Activated CD4-positive, alpha-beta T cell treated with anti-CD3 and anti-CD28 coated beads, Interleukin-2, amount 10 ng/mL, durations not matched to agents 24 days and 14 days (primary cell): ENCODE results near the gene ACOX3. TPM values are rescaled to one million over a fixed set of nuclear protein-coding genes. Genes with fewer than 3 reads are reported as not detected.
A peak's percentile ranks its signal among the peaks of the same experiment; 100 is the strongest.
"Not testable (repeated sequence)": the region's sequence is repeated elsewhere in the genome, so short reads cannot be mapped to it uniquely, and the experiment has no call there.

Source experiments
- DNase-seq: peaks from one replicate; pipeline ENCODE4 v3.0.0; 2022
- H3K27ac Mint-ChIP-seq: one replicate; pipeline ENCODE4 v1.8.0; 2022; ENCODE audit warnings: mild to moderate bottlenecking, mixed read lengths
- H3K27me3 Mint-ChIP-seq: one replicate; pipeline ENCODE4 v1.8.0; 2022; ENCODE audit warnings: mixed read lengths
- H3K36me3 Mint-ChIP-seq: one replicate; pipeline ENCODE4 v1.8.0; 2022; ENCODE audit warnings: low read depth, mild to moderate bottlenecking, mixed read lengths
- H3K4me1 Mint-ChIP-seq: one replicate; pipeline ENCODE4 v1.8.0; 2021; ENCODE audit warnings: mixed read lengths
- H3K4me3 Mint-ChIP-seq: one replicate; pipeline ENCODE4 v1.8.0; 2022; ENCODE audit warnings: mild to moderate bottlenecking, moderate library complexity, mixed read lengths
- H3K9me3 Mint-ChIP-seq: one replicate; pipeline ENCODE4 v1.8.0; 2021; ENCODE audit warnings: mixed read lengths
- intact Hi-C: fragments of 100-400 bp; cut with micrococcal nuclease; formaldehyde crosslinking; loops from one replicate; pipeline ENCODE4 v1.15.1; 2023
- total RNA-seq: library from RNA; stranded (reverse); gene quantifications from 2 replicates; pipeline ENCODE4 v1.2.3, GENCODE V29; 2022

ACOX3 gene
- total RNA-seq, 1 donor from 2014 or later = 20.5 TPM

GRCh38 chr4:8434251-8435073 is 6.1 kb downstream of the ACOX3 start:
- Mint-ChIP-seq H3K27ac (no peak overlapping the region), H3K36me3 (no peaks in the 10 kb centered on the region), H3K4me3 (peak overlapping the region; percentile 82), H3K27me3 (no peaks in the 10 kb centered on the region), H3K4me1 (peaks cover 19% of the 10 kb centered on the region), H3K9me3 (no peaks in the 10 kb centered on the region)
- intact Hi-C loops = no loop called here
- DNase-seq = no peak

- Mint-ChIP-seq H3K9me3 (no peaks in the 10 kb centered on the region), H3K36me3 (no peaks in the 10 kb centered on the region), H3K27ac (no peak overlapping the region), H3K4me3 (no peak overlapping the region), H3K4me1 (peaks cover 18% of the 10 kb centered on the region), H3K27me3 (no peaks in the 10 kb centered on the region)
- intact Hi-C loops = no loop called here
- DNase-seq = no peak
Observed at GRCh38 chr4:8433136-8433535, 7.4 kb downstream of the ACOX3 start.

GRCh38 chr4:8431553-8431952 is 9.0 kb downstream of the ACOX3 start:
- no peak for DNase-seq
- Mint-ChIP-seq H3K9me3 (no peaks in the 10 kb centered on the region), H3K27ac (no peak overlapping the region), H3K27me3 (no peaks in the 10 kb centered on the region), H3K4me1 (peaks cover 23% of the 10 kb centered on the region), H3K4me3 (no peak overlapping the region), H3K36me3 (no peaks in the 10 kb centered on the region)
- intact Hi-C loops = no loop called here

DNA sequence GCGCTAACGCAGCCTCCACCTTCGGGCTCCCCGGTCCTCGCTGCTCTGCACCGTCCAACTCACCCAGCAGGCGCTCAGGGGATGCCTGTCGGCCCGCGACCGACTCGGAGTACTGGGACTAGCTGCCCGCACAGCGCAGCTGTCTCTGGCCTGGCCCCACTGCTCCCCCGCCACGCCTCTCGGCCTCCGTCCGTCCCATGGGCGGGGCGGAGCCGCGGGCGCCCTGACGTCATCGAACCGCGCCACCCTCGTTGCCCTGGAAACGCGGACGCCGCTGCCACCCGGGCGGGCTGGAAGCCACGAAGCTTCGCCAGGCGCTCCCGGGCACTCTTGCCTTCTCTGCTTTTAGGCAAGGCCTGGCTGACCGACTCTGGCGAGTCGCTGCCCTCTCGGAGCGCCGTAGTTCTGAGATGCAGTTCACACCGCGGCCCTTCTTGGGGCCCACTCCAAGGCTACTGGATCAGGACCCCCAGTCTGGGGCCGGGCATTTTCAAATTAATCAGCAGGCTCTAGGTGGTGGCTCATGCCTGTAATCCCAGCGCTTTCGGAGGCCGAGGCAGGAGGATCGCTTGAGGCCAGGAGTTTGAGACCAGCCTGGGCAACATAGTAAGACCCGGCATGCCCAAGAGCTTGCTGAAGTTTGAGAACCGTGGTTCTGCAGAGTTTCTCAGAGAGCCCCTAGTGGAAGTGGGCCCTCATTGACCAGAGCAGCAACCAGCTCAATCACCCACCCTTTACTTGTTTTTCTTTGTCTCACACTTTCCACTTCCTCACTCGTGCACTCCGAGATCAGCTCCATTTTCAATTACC is 12.0 kb downstream of the ACOX3 start:
- Mint-ChIP-seq H3K9me3 (no peaks in the 10 kb centered on the region), H3K4me3 (peak overlapping the region; percentile 97), H3K27ac (peak overlapping the region; percentile 92), H3K27me3 (no peaks in the 10 kb centered on the region), H3K4me1 (peaks cover 18% of the 10 kb centered on the region), H3K36me3 (no peaks in the 10 kb centered on the region)
- intact Hi-C loops = loop anchor here (1.0 kb wide), 3 partner anchors 9 to 270 kb away; partner anchors contain the start of genes ABLIM2, ACOX3 and TRMT44
- DNase-seq = peak; percentile 99

- no peak for DNase-seq
- no peaks in the 10 kb centered on the region for H3K36me3 Mint-ChIP-seq
- H3K4me3 Mint-ChIP-seq = peak overlapping the region; percentile 97
- H3K9me3 Mint-ChIP-seq = no peaks in the 10 kb centered on the region
- intact Hi-C loops = loop anchor here (1.0 kb wide), 3 partner anchors 9 to 270 kb away; partner anchors contain the start of genes ABLIM2, ACOX3 and TRMT44
- no peaks in the 10 kb centered on the region for H3K27me3 Mint-ChIP-seq
- H3K4me1 Mint-ChIP-seq = peaks cover 18% of the 10 kb centered on the region
- peak overlapping the region; percentile 92 for H3K27ac Mint-ChIP-seq
Observed at GRCh38 chr4:8427761-8428287, 12.7 kb downstream of the ACOX3 start.

GRCh38 chr4:8427262-8427661 is 13.3 kb downstream of the ACOX3 start:
- H3K36me3 Mint-ChIP-seq = no peaks in the 10 kb centered on the region
- H3K27me3 Mint-ChIP-seq = no peaks in the 10 kb centered on the region
- no peak overlapping the region for H3K27ac Mint-ChIP-seq

DNA sequence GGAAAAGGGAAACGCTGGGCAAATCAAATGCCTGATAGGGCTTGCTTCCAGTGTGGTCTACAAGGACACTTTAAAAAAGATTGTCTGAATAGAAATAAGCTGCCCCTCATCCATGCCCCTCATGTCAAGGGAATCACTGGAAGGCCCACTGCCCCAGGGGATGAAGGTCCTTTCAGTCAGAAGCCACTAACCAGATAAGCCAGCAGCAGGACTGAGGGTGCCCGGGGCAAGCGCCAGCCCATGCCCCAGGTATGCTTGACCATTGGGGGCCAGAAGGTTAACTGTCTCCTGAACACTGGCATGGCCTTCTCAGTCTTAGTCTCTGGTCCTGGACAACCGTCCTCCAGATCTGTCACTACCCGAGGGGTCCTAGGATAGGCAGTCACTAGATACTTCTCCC is 17.7 kb downstream of the ACOX3 start:
- H3K36me3 Mint-ChIP-seq = peaks cover 3% of the 10 kb centered on the region
- no peak for DNase-seq
- no peaks in the 10 kb centered on the region for H3K9me3 Mint-ChIP-seq

More at GRCh38 chr4:8427262-8427661, 13.3 kb downstream of the ACOX3 start:
- H3K9me3 Mint-ChIP-seq = no peaks in the 10 kb centered on the region
- intact Hi-C loops = no loop called here
- peak overlapping the region; percentile 97 for H3K4me3 Mint-ChIP-seq
- H3K4me1 Mint-ChIP-seq = peaks cover 18% of the 10 kb centered on the region
- no peak for DNase-seq

DNA sequence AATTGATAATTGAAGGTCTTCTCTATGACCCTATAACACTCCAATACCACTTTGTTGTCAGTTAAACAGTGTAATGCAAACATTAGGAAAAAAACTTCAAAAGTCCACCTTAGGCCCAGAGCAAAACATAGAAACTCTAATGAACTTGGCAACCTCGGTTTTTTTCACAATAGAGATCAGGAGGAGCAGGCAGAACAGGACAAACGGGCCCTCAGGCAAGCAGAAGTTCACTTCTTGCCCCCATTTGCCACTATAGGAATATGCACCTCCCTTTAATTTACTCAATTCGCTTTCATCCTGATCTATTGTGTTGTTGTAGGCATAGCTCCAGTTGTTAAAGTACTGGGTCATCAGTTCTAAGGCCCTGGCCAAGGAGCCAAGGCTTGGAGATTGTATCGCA is 18.2 kb downstream of the ACOX3 start:
- Mint-ChIP-seq H3K27ac (no peak overlapping the region), H3K9me3 (no peaks in the 10 kb centered on the region), H3K27me3 (no peaks in the 10 kb centered on the region), H3K36me3 (peaks cover 3% of the 10 kb centered on the region), H3K4me3 (no peak overlapping the region), H3K4me1 (peaks cover 20% of the 10 kb centered on the region)
- intact Hi-C loops = no loop called here
- no peak for DNase-seq

More for the DNA sequence above, 17.7 kb downstream of the ACOX3 start:
- intact Hi-C loops = no loop called here
- Mint-ChIP-seq H3K4me1 (peaks cover 22% of the 10 kb centered on the region), H3K4me3 (no peak overlapping the region), H3K27me3 (no peaks in the 10 kb centered on the region), H3K27ac (no peak overlapping the region)

DNA sequence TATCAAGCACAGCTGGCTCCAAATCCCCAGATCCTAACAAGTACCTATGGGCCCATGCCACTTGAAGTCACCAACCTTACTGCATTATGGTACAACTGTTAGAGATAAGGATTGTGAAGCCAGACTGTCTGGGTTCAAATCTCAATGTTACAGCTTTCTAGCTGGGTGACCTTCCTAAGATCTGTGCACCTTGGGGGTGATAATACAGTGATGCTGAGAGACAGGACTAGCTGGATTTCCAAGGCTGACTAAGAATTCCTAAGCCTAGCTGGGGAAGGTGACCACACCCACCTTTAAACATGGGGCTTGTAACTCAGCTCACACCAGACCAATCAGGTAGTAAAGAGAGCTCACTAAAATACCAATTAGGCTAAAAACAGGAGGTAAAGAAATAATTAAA is 20.4 kb downstream of the ACOX3 start:
- DNase-seq, H3K9me3 Mint-ChIP-seq, intact Hi-C loops, H3K27me3 Mint-ChIP-seq, H3K36me3 Mint-ChIP-seq, H3K4me3 Mint-ChIP-seq: not testable (repeated sequence)
- Mint-ChIP-seq H3K4me1 (peaks cover 11% of the 10 kb centered on the region), H3K27ac (peak overlapping the region; percentile 89)

- Mint-ChIP-seq H3K27ac (peak overlapping the region; percentile 89), H3K36me3 (peaks cover 16% of the 10 kb centered on the region)
Observed at GRCh38 chr4:8419222-8420041, 21.1 kb downstream of the ACOX3 start.

GRCh38 chr4:8417071-8417614 is 23.4 kb downstream of the ACOX3 start:
- H3K9me3 Mint-ChIP-seq = no peaks in the 10 kb centered on the region
- intact Hi-C loops = no loop called here

More at GRCh38 chr4:8419222-8420041, 21.1 kb downstream of the ACOX3 start:
- peak; percentile 72 for DNase-seq
- peaks cover 16% of the 10 kb centered on the region for H3K4me1 Mint-ChIP-seq
- H3K4me3 Mint-ChIP-seq = peak overlapping the region; percentile 32
- H3K27me3 Mint-ChIP-seq = no peaks in the 10 kb centered on the region
- intact Hi-C loops = loop anchor here (1.0 kb wide), 2 partner anchors 9 to 191 kb away; no protein-coding TSS in a partner anchor
- no peaks in the 10 kb centered on the region for H3K9me3 Mint-ChIP-seq

DNA sequence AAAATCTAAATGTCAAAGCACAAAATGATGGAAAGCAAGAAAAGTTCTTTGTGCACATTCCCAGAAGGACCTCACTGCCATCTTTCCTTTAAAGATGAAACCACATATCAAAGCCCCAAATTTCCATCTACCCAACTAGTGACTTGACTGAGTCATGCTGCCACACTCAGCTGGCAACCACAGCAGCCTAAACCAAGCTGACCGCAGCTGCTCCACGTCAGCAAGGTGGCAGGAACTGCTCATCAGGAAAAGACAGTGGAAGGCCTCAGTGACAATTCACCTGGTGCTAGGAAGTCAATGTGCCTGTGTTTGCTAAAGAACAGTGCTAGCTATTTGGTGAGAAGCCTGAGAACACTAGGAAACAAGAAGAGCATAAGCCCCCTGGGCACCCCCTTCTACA is 26.1 kb downstream of the ACOX3 start:
- peak overlapping the region; percentile 5 for H3K4me3 Mint-ChIP-seq
- peaks cover 20% of the 10 kb centered on the region for H3K4me1 Mint-ChIP-seq
- peaks cover 21% of the 10 kb centered on the region for H3K36me3 Mint-ChIP-seq
- H3K27me3 Mint-ChIP-seq = no peaks in the 10 kb centered on the region
- no peaks in the 10 kb centered on the region for H3K9me3 Mint-ChIP-seq
- intact Hi-C loops = no loop called here
- DNase-seq = peak; percentile 70
- peak overlapping the region; percentile 78 for H3K27ac Mint-ChIP-seq

More at GRCh38 chr4:8417071-8417614, 23.4 kb downstream of the ACOX3 start:
- Mint-ChIP-seq H3K36me3 (peaks cover 22% of the 10 kb centered on the region), H3K4me1 (peaks cover 21% of the 10 kb centered on the region), H3K4me3 (no peak overlapping the region), H3K27me3 (no peaks in the 10 kb centered on the region), H3K27ac (no peak overlapping the region)
- DNase-seq = no peak

DNA sequence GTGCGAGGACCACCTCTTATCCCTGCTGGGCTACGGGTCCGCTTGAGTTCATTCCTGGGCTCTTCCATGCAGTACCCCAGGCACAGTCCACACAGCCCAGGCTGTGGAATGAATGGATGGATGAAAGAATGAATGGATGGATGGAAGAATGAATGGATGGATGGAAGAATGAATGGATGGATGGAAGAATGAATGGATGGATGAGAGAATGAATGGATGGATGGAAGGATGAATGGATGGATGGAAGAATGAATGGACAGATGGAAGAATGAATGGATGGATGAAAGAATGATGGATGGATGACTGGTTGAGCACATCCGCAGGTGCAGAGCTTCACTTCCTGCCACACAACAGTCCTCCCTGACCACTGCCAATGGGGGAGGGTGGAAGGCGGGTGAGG is 28.2 kb downstream of the ACOX3 start:
- intact Hi-C loops = no loop called here
- Mint-ChIP-seq H3K9me3 (no peaks in the 10 kb centered on the region), H3K27me3 (no peaks in the 10 kb centered on the region), H3K27ac (no peak overlapping the region), H3K36me3 (peaks cover 26% of the 10 kb centered on the region), H3K4me1 (peaks cover 23% of the 10 kb centered on the region), H3K4me3 (no peak overlapping the region)
- DNase-seq = no peak
